ENCODE results near the gene TAF11L13. TPM values are rescaled to one million over a fixed set of nuclear protein-coding genes. Genes with fewer than 3 reads are reported as not detected.
"Not testable (repeated sequence)": the region's sequence is repeated elsewhere in the genome, so short reads cannot be mapped to it uniquely, and the experiment has no call there.

Gene TAF11L13
- total and polyA plus RNA-seq, 7 donors = not detected

- intact Hi-C loops (cut with DNase I) = no loop called here
- 87 to 89% (median 88%) methylated on average over 17 of the region's 17 CpGs for WGBS, 3 donors
- H3K27me3 ChIP-seq (ENCODE audit: insufficient read depth in 3 of 3, low read length in 2 of 3) = no peaks in the 10 kb centered on the region
Observed at GRCh38 chr5:17614872-17615605, 16.8 kb upstream of the TAF11L13 start.

GRCh38 chr5:17619354-17619753 is 12.5 kb upstream of the TAF11L13 start:
- intact Hi-C loops (cut with DNase I) = no loop called here
- DNase-seq (no peak), ATAC-seq (no peak)
- Histone ChIP-seq H3K27me3 (ENCODE audit: insufficient read depth in 3 of 3, low read length in 2 of 3) (no peaks in the 10 kb centered on the region), H3K36me3 (ENCODE audit: insufficient read depth in 1 of 2, low read depth in 1 of 2) (no peaks in the 10 kb centered on the region), H3K4me3 (no peak overlapping the region), H3K27ac (no peak overlapping the region), H3K9me3 (no peaks in the 10 kb centered on the region), H3K4me1 (no peaks in the 10 kb centered on the region)
- WGBS, 3 donors = 74 to 86% (median 78%) methylated on average over 3 of the region's 3 CpGs
- TF ChIP-seq CTCF (IDR thresholded peaks at IDR 0.05) = no peak

More at GRCh38 chr5:17614872-17615605, 16.8 kb upstream of the TAF11L13 start:
- TF ChIP-seq CTCF (IDR thresholded peaks at IDR 0.05) = no peak
- Histone ChIP-seq H3K9me3 (no peaks in the 10 kb centered on the region), H3K4me3 (no peak overlapping the region), H3K27ac (no peak overlapping the region), H3K4me1 (no peaks in the 10 kb centered on the region), H3K36me3 (ENCODE audit: insufficient read depth in 1 of 2, low read depth in 1 of 2) (no peaks in the 10 kb centered on the region)
- ATAC-seq (no peak), DNase-seq (no peak)

- DNase-seq (no peak), ATAC-seq (no peak)
- intact Hi-C loops (cut with DNase I) = no loop called here
- Histone ChIP-seq H3K4me1 (no peaks in the 10 kb centered on the region), H3K4me3 (no peak overlapping the region), H3K36me3 (ENCODE audit: insufficient read depth in 1 of 2, low read depth in 1 of 2) (no peaks in the 10 kb centered on the region), H3K27ac (no peak overlapping the region), H3K9me3 (no peaks in the 10 kb centered on the region), H3K27me3 (ENCODE audit: insufficient read depth in 3 of 3, low read length in 2 of 3) (no peaks in the 10 kb centered on the region)
- WGBS, 3 donors = 80 to 84% (median 82%) methylated on average over 17 of the region's 17 CpGs
- no peak for TF ChIP-seq CTCF (IDR thresholded peaks at IDR 0.05)
Observed at GRCh38 chr5:17620627-17621026, 11.3 kb upstream of the TAF11L13 start.

- whole genome bisulfite sequencing, 3 donors = 86 to 93% (median 91%) methylated on average over 11 of the region's 11 CpGs
- Histone ChIP-seq H3K4me1 (no peaks in the 10 kb centered on the region), H3K4me3 (no peak overlapping the region), H3K36me3 (ENCODE audit: insufficient read depth in 1 of 2, low read depth in 1 of 2) (no peaks in the 10 kb centered on the region), H3K27ac (no peak overlapping the region), H3K9me3 (no peaks in the 10 kb centered on the region), H3K27me3 (ENCODE audit: insufficient read depth in 3 of 3, low read length in 2 of 3) (no peaks in the 10 kb centered on the region)
- no peak for ATAC-seq
- intact Hi-C loops (cut with DNase I) = no loop called here
- no peak for TF ChIP-seq CTCF (IDR thresholded peaks at IDR 0.05)
- no peak for DNase-seq
Observed at GRCh38 chr5:17625686-17626085, 6.2 kb upstream of the TAF11L13 start.

GRCh38 chr5:17634160-17634559 is 2.3 kb downstream of the TAF11L13 start, which contains the start of gene TAF11L14:
Gene TAF11L14, plus strand, starts transcription at chr5:17634460.
- TF ChIP-seq CTCF (IDR thresholded peaks at IDR 0.05) = no peak
- 84 to 88% (median 85%) methylated on average over 5 of the region's 5 CpGs for WGBS, 3 donors

GRCh38 chr5:17649232-17649631 is 17.3 kb downstream of the TAF11L13 start:
- H3K27ac ChIP-seq; ATAC-seq; H3K4me1 ChIP-seq; H3K27me3 ChIP-seq (ENCODE audit: insufficient read depth in 3 of 3, low read length in 2 of 3); intact Hi-C loops (cut with DNase I); H3K36me3 ChIP-seq (ENCODE audit: insufficient read depth in 1 of 2, low read depth in 1 of 2); H3K9me3 ChIP-seq; H3K4me3 ChIP-seq; DNase-seq: not testable (repeated sequence)
- 93 to 95% (median 94%) methylated on average over 10 of the region's 10 CpGs for WGBS, 3 donors

More at GRCh38 chr5:17634160-17634559, 2.3 kb downstream of the TAF11L13 start, which contains the start of gene TAF11L14:
- DNase-seq (no peak), ATAC-seq (no peak)
- H3K4me3 ChIP-seq = no peak within 1 kb of the TSS
- H3K9me3 ChIP-seq = no peaks in the 10 kb centered on the region
- H3K36me3 ChIP-seq (ENCODE audit: insufficient read depth in 1 of 2, low read depth in 1 of 2) = no peaks in the 10 kb centered on the region
- H3K27ac ChIP-seq = no peak within 1 kb of the TSS
- no peaks in the 10 kb centered on the region for H3K4me1 ChIP-seq
- no peaks in the 10 kb centered on the region for H3K27me3 ChIP-seq (ENCODE audit: insufficient read depth in 3 of 3, low read length in 2 of 3)
- intact Hi-C loops (cut with DNase I) = no loop called here

- H3K4me3 ChIP-seq; DNase-seq; H3K9me3 ChIP-seq; intact Hi-C loops (cut with DNase I); H3K36me3 ChIP-seq (ENCODE audit: insufficient read depth in 1 of 2, low read depth in 1 of 2); ATAC-seq; H3K27ac ChIP-seq; H3K4me1 ChIP-seq; H3K27me3 ChIP-seq (ENCODE audit: insufficient read depth in 3 of 3, low read length in 2 of 3): not testable (repeated sequence)
- WGBS, 3 donors = 97 to 98% (median 97%) methylated on average over 19 to 32 of the region's 32 CpGs
Observed at GRCh38 chr5:17655201-17655759, 23.4 kb downstream of the TAF11L13 start.
